NCI-H2196 (cell line): Measurements from ENCODE around the gene SETD5.

Experiments used
- DNase-seq: peaks from one replicate; lab custom pipeline; 2025; ENCODE audit not compliant: unreplicated experiment; lab: John Stamatoyannopoulos, UW

Gene SETD5

GRCh38 chr3:9512456-9513045 lies 115.1 kb downstream of the SETD5 start:
- no peak for DNase-seq

GRCh38 chr3:9514306-9514705 lies 116.9 kb downstream of the SETD5 start:
- DNase-seq = no peak

GRCh38 chr3:9514956-9515355 lies 117.5 kb downstream of the SETD5 start:
- no peak for DNase-seq

GRCh38 chr3:9525078-9525477 lies 127.7 kb downstream of the SETD5 start:
- DNase-seq = no peak
